GM12878 (cell line): ENCODE results near the gene HAUS1. TPM values are rescaled to one million over a fixed set of nuclear protein-coding genes. Genes with fewer than 3 reads are reported as not detected.

ENCODE experiments used
- ATF7 ChIP-seq: fragments of 450-650 bp; IDR thresholded peaks from 2 replicates; pipeline ENCODE4 v1.6.1; 2016; ENCODE audit warnings: low read depth, mild to moderate bottlenecking
- BMI1 ChIP-seq: fragments of 450-650 bp; IDR thresholded peaks from 2 replicates; pipeline ENCODE4 v1.6.1; 2016; ENCODE audit warnings: mild to moderate bottlenecking, moderate library complexity, borderline replicate concordance
- CBX5 ChIP-seq: sonication (generic); IDR thresholded peaks from 2 replicates; pipeline ENCODE4 v1.6.1; 2016; ENCODE audit warnings: low read depth, moderate library complexity, mild to moderate bottlenecking, inconsistent platforms
- CTCF ChIP-seq, 3 experiments: IDR thresholded peaks in 2 of 3; conservative IDR thresholded peaks in 1 of 3; 2 replicates each; pipeline ENCODE4 v1.5.1; 2011; ENCODE audit warnings: low read depth in 3 of 3, low read length in 3 of 3, mild to moderate bottlenecking in 3 of 3, control low read depth in 2 of 3, moderate library complexity in 2 of 3, inconsistent platforms in 1 of 3, mixed read lengths in 1 of 3; ENCODE audit not compliant: control insufficient read depth in 2 of 3, insufficient read depth in 1 of 3; ENCODE audit errors: extremely low read depth in 1 of 3
- IKZF2 ChIP-seq, 2 experiments: fragments of 450-650 bp; IDR thresholded peaks; 2 replicates each; pipeline ENCODE4 v1.6.1; 2017; ENCODE audit warnings: mild to moderate bottlenecking in 2 of 2, moderate library complexity in 2 of 2
- NKRF ChIP-seq: fragments of 450-650 bp; conservative IDR thresholded peaks from 2 replicates; pipeline ENCODE4 v1.6.1; 2017; ENCODE audit warnings: mild to moderate bottlenecking, moderate library complexity
- NRF1 ChIP-seq: conservative IDR thresholded peaks from 2 replicates; pipeline ENCODE4 v1.6.1; 2011; ENCODE audit warnings: mild to moderate bottlenecking, low read depth, low read length, improper control_type of control experiment
- POU2F2 ChIP-seq: IDR thresholded peaks from 3 replicates; pipeline ENCODE4 v1.6.1; 2011; ENCODE audit warnings: low read depth, mild to moderate bottlenecking, low read length, borderline replicate concordance
- RAD21 ChIP-seq: IDR thresholded peaks from 2 replicates; pipeline ENCODE4 v1.6.1; 2011; ENCODE audit warnings: mild to moderate bottlenecking, low read depth, low read length, moderate library complexity; ENCODE audit not compliant: insufficient read depth
- SMARCA5 ChIP-seq: fragments of 450-650 bp; IDR thresholded peaks from 2 replicates; pipeline ENCODE4 v1.6.1; 2017; ENCODE audit warnings: mild to moderate bottlenecking
- STAT1 ChIP-seq: fragments of 450-650 bp; conservative IDR thresholded peaks from 2 replicates; pipeline ENCODE4 v1.6.1; 2014; ENCODE audit warnings: antibody characterized with exemption, mild to moderate bottlenecking
- USF1 ChIP-seq: IDR thresholded peaks from 2 replicates; pipeline ENCODE4 v1.6.1; 2011; ENCODE audit warnings: borderline replicate concordance, low read depth, mild to moderate bottlenecking, moderate library complexity, mixed read lengths, low read length; ENCODE audit not compliant: insufficient read depth; ENCODE audit errors: extremely low read length
- ZZZ3 ChIP-seq: IDR thresholded peaks from 2 replicates; pipeline ENCODE4 v1.6.1; 2011; ENCODE audit warnings: low read depth; ENCODE audit not compliant: control insufficient read depth, insufficient read length
- polyA plus RNA-seq, 11 experiments: library from polyadenylated mRNA; depleted of rRNA in 4 of 11; unstranded in 6 of 11; stranded (reverse) in 5 of 11; fragments of >200 nt; fragmentation: Nextera tagmentation in 4 of 11; fragmentation: Illumina TruSeq in 1 of 11; extraction: Ambion mirVana in 4 of 11; extraction: Trizol in 1 of 11; gene quantifications; 1 replicate in 1 of 11; 2 replicates in 10 of 11; pipeline versions ENCODE4 v1.2.1 to v1.2.3, GENCODE V29; 2011 to 2016; ENCODE audit warnings: inconsistent platforms in 2 of 11, missing spikeins in 2 of 11, low read depth in 1 of 11
- total RNA-seq, 4 experiments: library from RNA; depleted of rRNA in 3 of 4; stranded (reverse); fragments of >200 nt in 3 of 4; fragmentation: Illumina TruSeq in 1 of 4; extraction: Trizol in 1 of 4; gene quantifications; 2 replicates each; pipeline versions ENCODE4 v1.2.1 to v1.2.3, GENCODE V29; 2013 to 2021

The HAUS1 gene
- total and polyA plus RNA-seq, 10 of the 15 experiments (the other 5 are each of a cell fraction or from before 2014, with no cell fraction given) = 41.2 to 182 (median 91.9) TPM

GRCh38 chr18:46104128-46104911 is at the start of gene HAUS1 (continued):
- TF ChIP-seq CTCF (IDR thresholded peaks at IDR 0.05 in 2 of 3, conservative IDR thresholded peaks at IDR 0.05 in 1 of 3; ENCODE audit: control insufficient read depth in 2 of 3, extremely low read depth in 1 of 3, insufficient read depth in 1 of 3, low read depth in 3 of 3, low read length in 3 of 3) (no peak), SMARCA5 (0 out of 2 replicates have a peak, but pooled peaks have one; percentile 46), USF1 (no peak), BMI1 (no peak), CBX5 (no peak), ZZZ3 (no peak), ATF7 (no peak), STAT1 (no peak), IKZF2 (IDR thresholded peaks at IDR 0.05) (peak; percentile 62 to 75), NKRF (peak; percentile 43; the same call in 1 of the 2 replicates), NRF1 (no peak), POU2F2 (no peak), RAD21 (no peak)
